Activated T-cell treated with anti-CD3 and anti-CD28 coated beads, Interleukin-2, amount 50 U/mL, for 72 hours (primary cell): ENCODE results near the gene RGN. TPM values are rescaled to one million over a fixed set of nuclear protein-coding genes. Genes with fewer than 3 reads are reported as not detected.
"Not testable (repeated sequence)": the region's sequence is repeated elsewhere in the genome, so short reads cannot be mapped to it uniquely, and the experiment has no call there.

Experiments
- ATAC-seq, 2 donors: fragments of 150-1000 bp; cut with Tn5 transposase; replicated peaks in 1 of 2; 2 replicates each; pipeline ENCODE4 v1.10.0; 2021; ENCODE audit warnings: moderate library complexity in 2 of 2, mild to moderate bottlenecking in 1 of 2
- DNase-seq, 2 donors: peaks; one replicate each; pipeline ENCODE4 v3.0.0; 2021 to 2022; ENCODE audit warnings: mixed read lengths in 1 of 2
- H3K27ac Mint-ChIP-seq: one replicate; pipeline ENCODE4 v1.8.0; 2022; ENCODE audit warnings: mild to moderate bottlenecking, moderate library complexity, mixed read lengths
- H3K27me3 Mint-ChIP-seq: one replicate; pipeline ENCODE4 v1.8.0; 2022; ENCODE audit warnings: low read depth, mixed read lengths
- H3K36me3 Mint-ChIP-seq, 2 donors: one replicate each; pipeline ENCODE4 v1.8.0; 2022; ENCODE audit warnings: mixed read lengths in 2 of 2, mild to moderate bottlenecking in 1 of 2; ENCODE audit not compliant: insufficient read depth in 2 of 2
- H3K4me1 Mint-ChIP-seq: one replicate; pipeline ENCODE4 v1.8.0; 2022; ENCODE audit warnings: low read depth, mixed read lengths
- H3K4me3 Mint-ChIP-seq, 2 donors: one replicate each; pipeline ENCODE4 v1.8.0; 2022; ENCODE audit warnings: mild to moderate bottlenecking in 2 of 2, mixed read lengths in 2 of 2, moderate library complexity in 2 of 2
- H3K9me3 Mint-ChIP-seq, 2 donors: one replicate each; pipeline ENCODE4 v1.8.0; 2022; ENCODE audit warnings: mixed read lengths in 2 of 2
- total RNA-seq, 2 donors: library from RNA; stranded (reverse); gene quantifications; one replicate each; pipeline ENCODE4 v1.2.3, GENCODE V29; 2022

RGN gene
- total RNA-seq, 2 donors from 2014 or later = not detected

GRCh38 chrX:47135650-47136049 lies 57.4 kb downstream of the RGN start:
- ATAC-seq, H3K4me1 Mint-ChIP-seq, H3K4me3 Mint-ChIP-seq, H3K36me3 Mint-ChIP-seq, H3K27ac Mint-ChIP-seq, DNase-seq, H3K9me3 Mint-ChIP-seq: not testable (repeated sequence)
- H3K27me3 Mint-ChIP-seq = peaks cover 13% of the 10 kb centered on the region

- H3K27ac Mint-ChIP-seq = no peak overlapping the region
- H3K4me1 Mint-ChIP-seq = peaks cover 12% of the 10 kb centered on the region
- ATAC-seq (no peak), DNase-seq (no peak)
- peaks cover 6 to 7% of the 10 kb centered on the region in 2 donors for H3K36me3 Mint-ChIP-seq
- peaks cover 25% of the 10 kb centered on the region for H3K27me3 Mint-ChIP-seq
- no peaks in the 10 kb centered on the region for H3K9me3 Mint-ChIP-seq
- no peak overlapping the region for H3K4me3 Mint-ChIP-seq
These were observed 59.9 kb downstream of the RGN start for GRCh38 chrX:47138171-47138570.

Other genes with a start within 250 kb of the RGN start
- gene RP2, start 241.4 kb upstream of the RGN start, total RNA-seq = 1 to 10 TPM; 4.9 to 5.4 TPM
- gene JADE3, start 166.0 kb upstream of the RGN start, total RNA-seq = 1 to 10 TPM; 2.4 to 3.8 TPM
- gene NDUFB11, start 66.3 kb downstream of the RGN start, total RNA-seq = 10 to 100 TPM; 66.7 to 84.3 TPM
- gene RBM10, start 66.8 kb downstream of the RGN start, total RNA-seq = 10 to 100 TPM; 71.6 to 82.4 TPM
- gene UBA1, start 115.4 kb downstream of the RGN start, total RNA-seq = 100 to 1,000 TPM; 160 to 197 TPM
- gene CDK16, start 140.2 kb downstream of the RGN start, total RNA-seq = 10 to 100 TPM; 82.2 to 88.6 TPM
- gene USP11, start 154.6 kb downstream of the RGN start, total RNA-seq = 10 to 100 TPM; 60.4 to 85.6 TPM